H1 (cell line): ENCODE results near the gene PELI2. TPM values are rescaled to one million over a fixed set of nuclear protein-coding genes. Genes with fewer than 3 reads are reported as not detected.

ENCODE experiments used
- FOSL1 ChIP-seq: IDR thresholded peaks from 2 replicates; pipeline ENCODE4 v1.6.1; 2011; ENCODE audit warnings: mild to moderate bottlenecking, low read depth, low read length, moderate library complexity; ENCODE audit not compliant: insufficient read depth
- HDAC2 ChIP-seq, 2 experiments: fragments of 300-600 bp in 1 of 2; sonication (generic) in 1 of 2; IDR thresholded peaks; 2 replicates each; pipeline ENCODE4 v1.6.1; 2011 to 2012; ENCODE audit warnings: low read depth in 2 of 2, low read length in 2 of 2, mild to moderate bottlenecking in 2 of 2, moderate library complexity in 2 of 2, borderline replicate concordance in 1 of 2, inconsistent platforms in 1 of 2
- MAFK ChIP-seq: IDR thresholded peaks from 2 replicates; pipeline ENCODE4 v1.6.1; 2012; ENCODE audit warnings: low read depth, mild to moderate bottlenecking, improper control_type of control experiment, low read length
- POLR2AphosphoS5 ChIP-seq: IDR thresholded peaks from 2 replicates; pipeline ENCODE4 v1.6.1; 2011; ENCODE audit warnings: low read depth, low read length
- TEAD4 ChIP-seq: IDR thresholded peaks from 2 replicates; pipeline ENCODE4 v1.6.1; 2012; ENCODE audit warnings: low read depth, low read length, inconsistent platforms, mixed read lengths
- ZNF274 ChIP-seq: IDR thresholded peaks from 2 replicates; pipeline ENCODE4 v1.7.0; 2012; ENCODE audit warnings: low read length, borderline replicate concordance; ENCODE audit errors: extremely low read depth
- polyA plus RNA-seq, 7 experiments: library from polyadenylated mRNA; depleted of rRNA in 3 of 7; stranded (reverse) in 5 of 7; unstranded in 2 of 7; fragments of >200 nt in 5 of 7; fragments of 200-250 nt in 2 of 7; gene quantifications; 1 replicate in 5 of 7; 2 replicates in 1 of 7; 4 replicates in 1 of 7; pipeline versions ENCODE4 v1.2.1 to v1.2.3, GENCODE V29; 2011 to 2013; ENCODE audit warnings: missing spikeins in 2 of 7, mixed read lengths in 2 of 7
- total RNA-seq: library from RNA; stranded (reverse); fragmentation: NEBNext Ultra II Directional; extraction: Animal tissue kit (Norgen Biotek cat#: 25700); gene quantifications from 2 replicates; pipeline ENCODE4 v1.2.1, GENCODE V29; 2021

PELI2 gene
- total and polyA plus RNA-seq, 2 of the 8 experiments (the other 6 are each of a cell fraction or from before 2014, with no cell fraction given) = 14.6 to 25.7 TPM

GRCh38 chr14:56135001-56135400 is 16.8 kb downstream of the PELI2 start (continued):
- TF ChIP-seq FOSL1 (no peak), POLR2AphosphoS5 (no peak), ZNF274 (no peak), TEAD4 (no peak), MAFK (no peak), HDAC2 (IDR thresholded peaks at IDR 0.05; ENCODE audit: borderline replicate concordance in 1 of 2, low read depth in 2 of 2, low read length in 2 of 2) (no peak)
